ENCODE measurements around the gene BCL2L14.
A peak's percentile ranks its signal among the peaks of the same experiment; 100 is the strongest.
"Not testable (repeated sequence)": the region's sequence is repeated elsewhere in the genome, so short reads cannot be mapped to it uniquely, and the experiment has no call there.

BCL2L14 gene

DNA sequence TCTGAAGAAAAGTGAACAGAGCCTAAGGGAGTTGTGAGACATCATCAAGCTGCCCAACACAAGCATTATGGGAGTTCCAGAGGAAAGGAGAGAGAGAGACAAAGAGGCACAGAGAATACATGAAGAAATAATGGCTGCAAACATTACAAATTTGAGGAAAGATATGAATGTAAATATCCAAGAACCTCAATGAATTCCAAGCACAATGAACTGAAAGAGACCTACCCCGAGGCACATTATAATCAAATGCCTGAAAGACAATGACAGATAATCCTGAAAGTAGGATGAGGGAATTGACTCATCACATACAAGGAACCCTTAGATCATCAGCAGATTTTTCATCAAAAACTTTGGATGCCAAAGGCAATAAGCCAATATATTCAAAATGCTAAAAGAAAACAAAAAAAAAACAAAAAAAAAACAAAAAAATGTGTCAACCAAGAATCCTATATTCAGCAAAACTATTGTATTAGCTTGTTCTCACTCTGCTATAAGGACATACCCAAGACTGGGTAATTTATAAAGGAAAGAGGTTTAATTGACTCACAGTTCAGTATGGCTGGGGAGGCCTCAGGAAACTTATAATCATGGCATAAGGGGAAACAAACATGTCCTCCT is 37.8 kb downstream of the BCL2L14 start:
- no peak for DNase-seq (ENCODE audit: low read depth)

DNA sequence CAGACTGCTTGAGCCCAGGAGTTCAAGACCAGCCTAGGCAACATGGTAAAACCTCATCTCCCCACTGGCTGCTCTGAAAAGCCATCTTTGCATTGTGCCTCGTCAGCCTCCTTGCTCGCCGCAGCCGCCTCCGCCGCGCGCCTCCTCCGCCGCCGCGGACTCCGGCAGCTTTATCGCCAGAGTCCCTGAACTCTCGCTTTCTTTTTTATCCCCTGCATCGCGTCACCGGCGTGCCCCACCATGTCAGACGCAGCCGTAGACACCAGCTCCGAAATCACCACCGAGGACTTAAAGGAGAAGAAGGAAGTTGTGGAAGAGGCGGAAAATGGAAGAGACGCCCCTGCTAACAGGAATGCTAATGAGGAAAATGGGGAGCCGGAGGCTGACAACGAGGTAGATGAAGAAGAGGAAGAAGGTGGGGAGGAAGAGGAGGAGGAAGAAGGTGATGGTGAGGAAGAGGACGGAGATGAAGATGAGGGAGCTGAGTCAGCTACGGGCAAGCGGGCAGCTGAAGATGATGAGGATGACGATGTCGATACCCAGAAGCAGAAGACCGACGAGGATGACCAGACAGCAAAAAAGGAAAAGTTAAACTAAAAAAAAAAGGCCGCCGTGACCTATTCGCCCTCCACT is 40.3 kb downstream of the BCL2L14 start:
- DNase-seq (ENCODE audit: low read depth) = peak; percentile 5

DNA sequence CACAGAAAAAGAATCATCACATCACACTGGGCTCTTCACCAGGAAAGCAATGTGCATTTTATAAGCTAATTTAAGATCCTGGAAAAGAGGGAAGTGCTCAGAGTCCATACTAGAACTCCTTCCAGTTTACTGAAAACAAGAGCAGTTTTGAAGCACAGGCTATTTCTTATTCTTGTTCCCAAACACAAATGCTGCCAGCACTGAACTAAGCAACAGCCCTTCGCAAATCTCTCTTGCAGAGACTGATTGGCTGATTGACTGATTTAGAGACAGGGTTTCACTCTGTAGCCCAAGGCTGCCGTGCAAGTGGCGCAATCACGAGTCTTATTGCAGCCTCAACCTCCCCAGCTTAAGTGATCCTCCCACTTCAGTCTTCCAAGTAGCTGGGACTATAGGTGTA is 44.8 kb downstream of the BCL2L14 start:
- no peak for DNase-seq (ENCODE audit: low read depth)

DNA sequence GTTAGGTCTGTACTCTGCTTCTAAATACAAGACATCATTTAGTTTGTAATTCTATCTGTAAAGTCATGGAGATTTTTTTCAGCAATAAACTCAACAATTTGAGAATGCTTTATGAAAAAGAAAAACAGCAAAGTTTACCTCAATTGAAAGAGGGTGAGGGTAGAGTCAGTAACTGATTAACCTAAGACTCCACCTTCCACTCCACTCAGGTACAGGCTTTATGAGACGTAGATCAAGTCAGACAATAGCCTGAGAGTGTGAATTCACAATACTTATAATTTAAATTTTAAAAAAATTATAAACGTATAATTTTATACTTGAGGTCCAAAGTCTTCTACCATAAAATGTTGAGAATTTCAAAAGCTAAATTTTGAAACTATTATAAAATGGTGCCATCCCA is 45.9 kb downstream of the BCL2L14 start:
- DNase-seq (ENCODE audit: low read depth) = no peak

DNA sequence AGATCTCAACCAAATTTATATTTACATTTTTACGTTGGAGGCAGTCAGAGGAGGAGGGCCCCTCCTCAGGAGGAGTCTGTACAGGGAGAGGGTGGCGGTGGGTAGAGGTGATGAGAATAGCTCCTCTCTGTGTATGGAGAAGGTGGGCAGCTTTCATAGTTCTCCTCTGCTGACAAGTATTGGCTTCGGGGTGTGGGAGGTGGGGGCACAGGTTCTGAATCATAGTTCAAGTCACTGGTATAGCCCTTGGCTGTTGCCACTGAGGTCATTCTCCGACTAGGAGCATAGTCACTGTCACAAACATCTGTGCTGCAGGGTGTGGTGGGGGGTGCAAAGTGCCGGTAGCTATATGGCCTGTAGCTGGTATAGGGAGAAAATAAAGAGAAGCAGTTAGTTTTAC is 50.3 kb downstream of the BCL2L14 start:
- DNase-seq (ENCODE audit: low read depth) = no peak

DNA sequence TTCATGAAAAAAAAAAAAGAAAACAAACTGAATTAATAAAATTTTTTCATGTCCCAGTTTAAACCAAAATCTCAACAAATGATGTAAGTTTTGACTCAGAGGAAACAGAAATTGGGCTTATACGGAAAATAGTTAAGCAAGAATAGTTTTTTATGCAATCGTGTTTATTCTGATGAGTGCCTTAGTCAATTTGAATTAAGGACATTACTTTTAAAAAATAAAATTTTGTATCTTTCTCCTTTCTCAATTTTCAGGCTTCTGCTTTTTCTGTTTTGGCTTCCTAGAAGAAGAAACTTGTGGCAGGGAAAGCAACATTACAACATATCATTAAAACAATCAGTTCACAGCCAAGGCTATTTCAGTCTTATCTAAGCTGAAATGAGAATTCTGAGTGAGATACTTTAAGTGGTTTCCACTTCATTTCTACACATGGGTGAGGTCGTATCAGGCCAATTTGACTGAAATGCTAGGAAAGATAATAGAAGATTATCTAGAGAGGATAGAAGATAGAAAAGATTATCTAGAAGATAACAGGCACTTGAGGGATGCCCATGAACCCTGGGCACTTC is 52.4 kb downstream of the BCL2L14 start:
- DNase-seq (ENCODE audit: low read depth) = no peak

DNA sequence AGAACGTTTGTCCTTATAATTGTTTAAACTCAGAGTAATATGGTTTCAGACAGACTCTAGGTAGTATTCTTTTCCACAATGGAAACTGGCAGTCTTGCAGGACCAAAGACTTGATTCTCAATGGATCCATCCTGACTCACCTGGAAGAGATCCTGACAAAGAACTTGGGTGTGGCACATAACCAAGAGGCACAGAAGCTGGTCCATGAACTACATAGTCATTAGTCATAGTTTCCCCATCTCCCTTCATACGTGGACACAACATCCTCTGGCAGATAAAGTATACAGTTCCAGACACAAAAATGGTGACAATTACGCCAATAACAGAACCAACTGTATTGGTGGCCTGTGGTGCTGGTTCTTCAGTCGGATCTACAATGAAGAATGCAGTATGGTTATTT is 55.8 kb downstream of the BCL2L14 start:
- DNase-seq (ENCODE audit: low read depth) = no peak

DNA sequence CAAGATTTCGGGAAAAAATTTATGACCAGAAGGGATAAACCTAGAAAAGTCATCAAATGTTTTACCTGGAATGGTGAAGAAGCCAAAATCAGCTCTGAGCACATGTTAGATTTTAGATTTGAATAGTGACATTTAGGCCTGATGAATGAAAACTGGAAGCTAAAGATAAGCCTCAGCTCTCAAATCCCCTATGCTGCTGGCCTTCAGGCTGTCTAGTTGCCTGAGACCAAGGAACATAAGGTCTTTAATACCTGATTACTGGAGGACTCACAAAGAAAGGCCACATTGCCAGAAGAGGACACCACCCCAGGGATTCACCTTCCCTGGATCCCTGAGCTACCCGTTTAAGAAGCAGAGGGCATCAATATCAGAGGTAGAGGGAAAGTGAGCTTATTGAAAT is 56.6 kb downstream of the BCL2L14 start:
- no peak for DNase-seq (ENCODE audit: low read depth)

DNA sequence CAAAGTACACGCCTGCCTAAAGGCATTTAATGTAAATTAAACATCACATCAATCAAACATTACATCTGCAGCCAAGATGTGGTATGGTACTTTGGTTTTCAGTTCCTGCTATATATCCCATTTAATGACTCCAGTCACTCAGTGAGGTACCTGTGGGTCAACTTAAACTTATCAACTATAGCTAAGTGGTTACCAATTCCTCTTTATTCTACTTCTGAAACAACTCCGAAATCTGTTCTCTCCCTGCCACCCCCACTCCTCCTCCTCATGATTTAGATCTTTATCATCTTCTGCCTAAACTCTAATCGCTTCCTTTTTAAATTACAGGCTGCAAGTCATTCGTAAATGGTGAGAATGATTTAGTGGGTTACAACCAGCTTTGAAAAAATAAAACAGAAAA is 57.9 kb downstream of the BCL2L14 start:
- no peak for DNase-seq (ENCODE audit: low read depth)

DNA sequence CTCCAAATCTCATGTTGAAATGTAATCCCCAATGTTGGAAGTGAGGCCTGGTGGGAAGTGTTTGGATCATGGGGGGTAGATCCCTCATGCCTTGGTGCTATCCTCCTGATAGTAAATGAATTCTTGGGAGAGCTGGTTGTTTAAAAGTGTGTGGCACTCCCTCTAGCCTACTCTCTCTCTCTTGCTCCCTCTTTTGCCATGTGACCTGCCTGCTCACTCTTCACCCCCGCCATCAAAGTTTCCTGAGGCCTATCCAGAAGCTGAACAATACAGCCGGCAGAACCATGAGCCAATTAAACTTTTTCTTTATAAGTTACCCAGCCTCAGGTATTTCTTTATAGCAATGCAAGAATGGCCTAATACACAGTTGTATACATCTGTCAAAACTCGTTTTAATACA is 62.5 kb downstream of the BCL2L14 start:
- no peak for DNase-seq (ENCODE audit: low read depth)

DNA sequence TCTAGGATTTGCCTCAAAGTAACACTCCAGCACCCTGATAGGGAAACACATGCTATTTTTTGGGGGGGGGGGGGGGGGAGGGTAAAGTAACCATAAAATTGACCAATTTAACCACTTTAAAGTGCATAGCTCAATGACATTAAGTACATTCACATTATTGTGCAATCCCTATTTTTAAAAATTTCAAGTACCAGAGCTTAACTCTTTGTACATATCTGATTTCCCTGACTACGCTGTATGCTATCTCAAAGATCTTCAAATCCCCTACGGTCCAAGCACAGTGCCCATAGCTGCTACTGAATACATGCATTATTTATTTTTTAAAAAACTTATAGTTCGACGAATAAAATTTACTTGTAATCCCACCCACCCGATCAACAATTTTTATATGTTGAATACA is 63.0 kb downstream of the BCL2L14 start:
- DNase-seq (ENCODE audit: low read depth) = no peak

DNA sequence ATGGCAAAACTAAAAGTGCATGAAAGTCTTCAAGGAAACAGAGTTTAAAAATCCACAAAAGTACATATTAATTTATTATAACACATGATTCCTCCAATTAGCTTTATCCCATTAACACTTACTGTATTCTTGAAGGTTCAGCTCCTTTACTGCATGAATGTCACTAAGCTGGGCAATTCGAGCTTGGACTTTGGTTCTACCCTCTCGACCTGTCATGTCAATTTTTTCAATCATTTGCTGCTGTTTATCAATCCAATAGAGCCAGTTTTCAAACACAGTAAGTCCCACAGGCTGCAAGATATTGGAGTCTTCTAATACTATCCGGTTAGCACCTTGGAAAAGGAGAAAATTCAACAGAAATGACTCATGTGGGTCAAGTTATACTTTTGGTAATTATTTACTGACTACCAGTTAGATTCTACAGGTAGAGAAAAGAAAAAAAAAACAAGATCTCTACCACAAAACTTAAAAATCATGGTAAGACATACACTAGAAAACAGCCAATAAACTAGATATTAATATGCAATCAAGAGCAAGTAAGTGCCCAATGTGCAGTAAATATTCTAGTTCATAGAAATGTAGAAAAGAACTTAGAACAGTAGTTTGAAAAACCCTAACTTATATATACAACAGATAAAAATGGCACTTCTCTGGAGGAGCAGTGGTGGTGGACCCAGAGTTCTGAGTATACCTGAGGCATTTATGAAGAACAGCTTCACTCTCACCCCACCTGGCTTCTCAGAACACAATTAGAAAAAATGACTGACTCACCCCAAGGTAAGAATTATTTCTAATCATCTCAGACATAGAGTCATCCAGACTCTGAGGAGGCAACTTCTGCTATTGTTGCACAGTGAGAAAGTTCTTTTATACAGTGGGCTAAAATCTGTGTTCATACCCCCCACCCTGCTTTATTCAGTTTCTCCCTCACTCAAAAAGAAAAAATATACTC is 67.7 kb downstream of the BCL2L14 start:
- DNase-seq (ENCODE audit: low read depth) = no peak

DNA sequence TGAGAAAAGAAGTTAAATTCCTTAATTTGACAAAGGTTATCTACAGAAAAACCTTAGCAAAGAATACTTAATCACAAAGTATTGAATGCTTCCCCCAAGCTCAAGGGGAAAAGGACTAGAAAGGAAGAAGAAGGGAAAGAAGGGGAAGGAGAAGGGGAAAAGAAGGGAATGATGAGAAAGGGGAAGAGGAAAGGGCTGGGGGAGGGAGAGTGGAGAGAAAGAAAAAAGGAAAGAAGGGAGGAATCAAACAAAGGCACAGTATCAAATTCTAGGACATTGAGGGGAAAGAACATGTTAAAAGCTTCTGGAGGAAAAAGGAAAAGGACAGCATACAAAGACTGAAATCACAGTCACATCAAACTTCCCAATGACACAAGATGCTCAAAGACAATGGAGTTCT is 70.3 kb downstream of the BCL2L14 start:
- no peak for DNase-seq (ENCODE audit: low read depth)

DNA sequence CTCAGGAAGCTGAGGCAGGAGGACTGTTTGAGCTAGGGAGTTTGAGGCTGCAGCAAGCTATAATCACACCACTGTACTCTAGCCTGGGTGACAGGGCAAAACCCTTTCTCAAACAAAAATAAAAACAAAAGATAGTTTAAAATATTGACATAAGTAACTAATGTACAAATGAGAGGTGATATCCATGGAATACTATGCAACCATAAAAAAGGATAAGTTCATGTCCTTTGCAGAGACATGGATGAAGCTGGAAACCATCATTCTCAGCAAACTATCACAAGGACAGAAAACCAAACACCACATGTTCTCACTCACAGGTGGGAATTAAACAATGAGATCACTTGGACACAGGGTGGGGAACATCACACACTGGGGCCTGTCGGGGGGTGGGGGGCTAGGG is 73.8 kb downstream of the BCL2L14 start:
- DNase-seq (ENCODE audit: low read depth) = not testable (repeated sequence)

DNA sequence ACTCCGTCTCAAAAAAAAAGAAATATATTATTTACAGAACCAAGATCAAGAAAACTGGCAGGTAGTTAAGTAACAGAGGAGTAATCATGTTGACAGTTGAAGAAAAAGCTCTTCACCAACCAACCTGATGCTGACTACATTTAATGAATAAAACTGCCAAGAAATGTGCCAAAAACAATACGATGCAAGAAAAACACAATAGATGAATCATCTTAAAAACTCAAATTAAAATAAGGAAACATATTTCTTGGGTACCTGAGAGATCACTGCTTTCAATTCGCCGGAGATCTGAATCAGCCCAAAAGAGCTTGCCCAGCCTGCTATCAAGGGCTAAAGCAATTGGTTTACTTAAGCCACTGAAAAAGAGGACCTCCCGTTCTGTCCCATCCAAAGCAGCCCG is 76.4 kb downstream of the BCL2L14 start:
- no peak for DNase-seq (ENCODE audit: low read depth)

All from activated T-cell treated with anti-CD3 and anti-CD28 coated beads for 24 hours (primary cell).